Measurements from ENCODE around the gene TGIF1. TPM values are rescaled to one million over a fixed set of nuclear protein-coding genes. Genes with fewer than 3 reads are reported as not detected.
"Not testable (repeated sequence)": the region's sequence is repeated elsewhere in the genome, so short reads cannot be mapped to it uniquely, and the experiment has no call there.

Gene TGIF1
- total RNA-seq, 1 experiment from 2014 or later, result 129 TPM

DNA sequence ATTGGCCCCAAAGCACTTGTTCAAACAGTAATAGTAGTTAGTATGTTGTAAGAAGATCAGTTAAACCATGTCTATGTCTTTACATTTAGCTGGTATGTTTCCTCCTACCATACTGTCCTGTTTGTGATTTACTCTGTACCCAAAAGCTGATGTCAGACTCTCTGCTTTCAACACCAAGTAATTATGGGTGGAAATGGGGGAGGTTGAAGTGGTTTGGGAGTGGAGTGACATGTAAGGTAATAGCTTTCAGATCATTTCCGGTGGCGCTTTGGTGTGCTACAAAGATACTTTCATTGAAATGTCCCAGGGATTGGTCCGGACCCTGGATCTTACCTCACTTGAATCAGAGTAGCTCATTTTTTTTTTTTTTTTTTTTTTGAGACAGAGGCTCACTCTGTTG lies 39.7 kb upstream of the TGIF1 start:
- Mint-ChIP-seq H3K36me3 (ENCODE audit: insufficient read depth, unreplicated experiment) (peaks cover 18% of the 10 kb centered on the region), H3K27me3 (ENCODE audit: unreplicated experiment) (no peaks in the 10 kb centered on the region), H3K4me1 (ENCODE audit: low read depth, unreplicated experiment) (peaks cover 29% of the 10 kb centered on the region), H3K27ac (ENCODE audit: unreplicated experiment) (no peak overlapping the region), H3K9me3 (ENCODE audit: low read depth, unreplicated experiment) (no peaks in the 10 kb centered on the region), H3K4me3 (ENCODE audit: low read depth, unreplicated experiment) (no peak overlapping the region)
- intact Hi-C loops (cut with micrococcal nuclease; ENCODE audit: unreplicated experiment), result loop anchor here (5.0 kb wide), 1 partner anchor 37 kb away; no protein-coding TSS in a partner anchor
- CTCF ChIA-PET, result interaction anchor here (0.6 to 0.7 kb wide), 3 partner anchors 12 to 24 kb away, joined by 4 read pairs; no protein-coding TSS in a partner anchor
- TF ChIP-seq, protein P1, sequence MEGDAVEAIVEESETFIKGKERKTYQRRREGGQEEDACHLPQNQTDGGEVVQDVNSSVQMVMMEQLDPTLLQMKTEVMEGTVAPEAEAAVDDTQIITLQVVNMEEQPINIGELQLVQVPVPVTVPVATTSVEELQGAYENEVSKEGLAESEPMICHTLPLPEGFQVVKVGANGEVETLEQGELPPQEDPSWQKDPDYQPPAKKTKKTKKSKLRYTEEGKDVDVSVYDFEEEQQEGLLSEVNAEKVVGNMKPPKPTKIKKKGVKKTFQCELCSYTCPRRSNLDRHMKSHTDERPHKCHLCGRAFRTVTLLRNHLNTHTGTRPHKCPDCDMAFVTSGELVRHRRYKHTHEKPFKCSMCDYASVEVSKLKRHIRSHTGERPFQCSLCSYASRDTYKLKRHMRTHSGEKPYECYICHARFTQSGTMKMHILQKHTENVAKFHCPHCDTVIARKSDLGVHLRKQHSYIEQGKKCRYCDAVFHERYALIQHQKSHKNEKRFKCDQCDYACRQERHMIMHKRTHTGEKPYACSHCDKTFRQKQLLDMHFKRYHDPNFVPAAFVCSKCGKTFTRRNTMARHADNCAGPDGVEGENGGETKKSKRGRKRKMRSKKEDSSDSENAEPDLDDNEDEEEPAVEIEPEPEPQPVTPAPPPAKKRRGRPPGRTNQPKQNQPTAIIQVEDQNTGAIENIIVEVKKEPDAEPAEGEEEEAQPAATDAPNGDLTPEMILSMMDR (IDR thresholded peaks at IDR 0.05; ENCODE audit: unreplicated experiment), result no peak
- DNase-seq, result no peak
- no TSS peak for BruUV-seq (replicated peaks)

- BruUV-seq (replicated peaks); DNase-seq; H3K9me3 Mint-ChIP-seq (ENCODE audit: low read depth, unreplicated experiment); H3K27me3 Mint-ChIP-seq (ENCODE audit: unreplicated experiment); H3K4me3 Mint-ChIP-seq (ENCODE audit: low read depth, unreplicated experiment); CTCF ChIA-PET: not testable (repeated sequence)
- peaks cover 18% of the 10 kb centered on the region for H3K36me3 Mint-ChIP-seq (ENCODE audit: insufficient read depth, unreplicated experiment)
- intact Hi-C loops (cut with micrococcal nuclease; ENCODE audit: unreplicated experiment), result loop anchor here (5.0 kb wide), 1 partner anchor 36 kb away; no protein-coding TSS in a partner anchor
- H3K27ac Mint-ChIP-seq (ENCODE audit: unreplicated experiment), result peak overlapping the region; percentile 60
- H3K4me1 Mint-ChIP-seq (ENCODE audit: low read depth, unreplicated experiment), result peaks cover 29% of the 10 kb centered on the region
These were observed 39.1 kb upstream of the TGIF1 start for GRCh38 chr18:3410876-3411275.

DNA sequence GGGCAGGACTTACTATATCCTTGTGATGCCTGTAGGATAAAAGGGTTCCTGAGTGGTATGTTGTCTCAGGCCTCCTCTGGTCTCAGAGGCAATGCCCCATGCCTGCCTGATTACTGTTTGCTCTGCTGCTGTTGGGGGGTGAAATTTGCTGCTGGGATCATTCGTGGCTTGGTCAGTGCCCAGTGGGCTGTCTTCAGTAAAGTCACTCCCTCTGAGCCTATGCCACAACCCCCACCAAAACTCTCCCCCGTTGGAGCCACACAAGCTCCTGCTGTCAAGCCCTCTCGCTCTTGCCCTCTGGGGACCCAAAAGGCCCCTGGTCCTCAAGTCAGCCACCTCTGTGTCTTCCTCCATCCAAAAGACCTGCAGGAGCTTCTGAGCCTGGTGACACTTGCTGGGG lies 38.6 kb upstream of the TGIF1 start:
- no peaks in the 10 kb centered on the region for H3K9me3 Mint-ChIP-seq (ENCODE audit: low read depth, unreplicated experiment)
- TF ChIP-seq, protein P1 (IDR thresholded peaks at IDR 0.05; ENCODE audit: unreplicated experiment), result no peak
- H3K36me3 Mint-ChIP-seq (ENCODE audit: insufficient read depth, unreplicated experiment), result peaks cover 18% of the 10 kb centered on the region
- intact Hi-C loops (cut with micrococcal nuclease; ENCODE audit: unreplicated experiment), result loop anchor here (5.0 kb wide), 1 partner anchor 36 kb away; no protein-coding TSS in a partner anchor
- CTCF ChIA-PET, result interaction anchor here (1.0 to 1.1 kb wide), 3 partner anchors 14 to 51 kb away, joined by 3 to 4 read pairs (median 3); no protein-coding TSS in a partner anchor
- peak overlapping the region; percentile 60 for H3K27ac Mint-ChIP-seq (ENCODE audit: unreplicated experiment)
- no peaks in the 10 kb centered on the region for H3K27me3 Mint-ChIP-seq (ENCODE audit: unreplicated experiment)
- DNase-seq, result no peak
- no TSS peak for BruUV-seq (replicated peaks)
- peaks cover 29% of the 10 kb centered on the region for H3K4me1 Mint-ChIP-seq (ENCODE audit: low read depth, unreplicated experiment)
- H3K4me3 Mint-ChIP-seq (ENCODE audit: low read depth, unreplicated experiment), result peak overlapping the region; percentile 75

DNA sequence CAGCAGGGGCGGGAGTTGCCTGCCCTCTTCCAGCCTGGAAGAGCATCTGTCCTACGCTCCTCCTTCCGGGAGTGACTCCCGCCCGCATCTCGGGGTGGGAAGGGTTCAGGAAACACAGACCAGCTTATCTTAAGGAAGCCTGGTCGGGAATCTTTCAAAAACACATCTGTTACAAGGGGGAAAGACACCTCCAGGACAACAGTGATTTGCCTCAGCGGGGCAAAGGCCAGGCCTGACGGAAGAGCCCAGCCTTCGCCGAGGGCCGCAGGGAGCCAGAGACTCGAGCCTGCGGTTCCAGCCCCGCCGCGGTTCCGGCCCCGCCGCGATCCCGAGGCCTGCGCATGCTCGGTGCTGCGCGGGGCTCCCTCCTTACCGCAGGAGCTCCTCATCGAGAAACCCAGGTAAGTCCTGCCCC lies 38.1 kb upstream of the TGIF1 start:
- Mint-ChIP-seq H3K27ac (ENCODE audit: unreplicated experiment) (peak overlapping the region; percentile 60), H3K9me3 (ENCODE audit: low read depth, unreplicated experiment) (no peaks in the 10 kb centered on the region), H3K27me3 (ENCODE audit: unreplicated experiment) (no peaks in the 10 kb centered on the region), H3K4me1 (ENCODE audit: low read depth, unreplicated experiment) (peaks cover 29% of the 10 kb centered on the region), H3K36me3 (ENCODE audit: insufficient read depth, unreplicated experiment) (peaks cover 18% of the 10 kb centered on the region), H3K4me3 (ENCODE audit: low read depth, unreplicated experiment) (peak overlapping the region; percentile 75)
- CTCF ChIA-PET, result interaction anchor here (0.8 to 1.3 kb wide), 7 partner anchors 10 to 174 kb away, joined by 3 to 4 read pairs (median 3); no protein-coding TSS in a partner anchor
- TF ChIP-seq, protein P1 (IDR thresholded peaks at IDR 0.05; ENCODE audit: unreplicated experiment), result no peak
- intact Hi-C loops (cut with micrococcal nuclease; ENCODE audit: unreplicated experiment), result loop anchor here (5.0 kb wide), 1 partner anchor 35 kb away; no protein-coding TSS in a partner anchor
- BruUV-seq (replicated peaks), result no TSS peak
- peak; percentile 74 for DNase-seq

DNA sequence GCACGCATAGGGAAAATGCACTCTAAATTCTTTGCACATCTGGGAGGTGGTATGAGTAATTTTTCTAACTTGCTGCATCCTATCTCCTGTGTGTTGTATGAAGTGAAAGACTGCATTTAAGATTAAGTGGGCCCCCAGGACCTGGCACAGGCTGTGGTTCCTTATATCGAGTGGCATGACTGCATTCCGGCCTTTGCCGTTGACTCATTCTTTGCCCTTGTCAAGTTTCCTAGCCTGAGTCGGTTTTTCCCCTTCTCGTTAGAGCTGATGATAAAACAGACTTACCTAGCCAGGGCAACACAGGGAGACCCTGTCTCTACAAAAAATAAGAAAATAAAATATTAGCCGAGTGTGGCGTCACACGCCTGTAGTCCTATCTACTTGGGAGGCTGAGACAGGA lies 37.4 kb upstream of the TGIF1 start:
- peak; percentile 80 for DNase-seq
- Mint-ChIP-seq H3K27ac (ENCODE audit: unreplicated experiment) (peak overlapping the region; percentile 60), H3K4me1 (ENCODE audit: low read depth, unreplicated experiment) (peaks cover 29% of the 10 kb centered on the region), H3K4me3 (ENCODE audit: low read depth, unreplicated experiment) (peak overlapping the region; percentile 75), H3K36me3 (ENCODE audit: insufficient read depth, unreplicated experiment) (peaks cover 18% of the 10 kb centered on the region)
- not testable (repeated sequence) for BruUV-seq (replicated peaks); H3K9me3 Mint-ChIP-seq (ENCODE audit: low read depth, unreplicated experiment); H3K27me3 Mint-ChIP-seq (ENCODE audit: unreplicated experiment)
- CTCF ChIA-PET, result interaction anchor here (0.6 to 1.3 kb wide), 9 partner anchors 9 to 173 kb away, joined by 3 to 6 read pairs (median 4); no protein-coding TSS in a partner anchor
- intact Hi-C loops (cut with micrococcal nuclease; ENCODE audit: unreplicated experiment), result loop anchor here (5.0 kb wide), 1 partner anchor 35 kb away; no protein-coding TSS in a partner anchor

Data from Calu3 (cell line).